HepG2 (cell line): ENCODE results near the gene METTL1. TPM values are rescaled to one million over a fixed set of nuclear protein-coding genes. Genes with fewer than 3 reads are reported as not detected.

Experiments used
- ATAC-seq: fragments of 200-7000 bp; cut with Tn5 transposase; 3 replicates; pipeline ENCODE4 v1.9.1; 2020; ENCODE audit warnings: mild to moderate bottlenecking, moderate library complexity
- BruUV-seq: library from RNA; stranded (reverse); fragments of 400-500 nt; replicated peaks from 2 replicates; lab custom pipeline; 2021; lab: Mats Ljungman, UMichigan
- CTCF ChIA-PET: fragments of 300-600 bp; formaldehyde crosslinking; extraction: SDS; loops from one replicate; lab custom pipeline; 2021; ENCODE audit warnings: low total read pairs, inconsistent platforms, low intra/inter-chr PET ratio; lab: Yijun Ruan, JAX
- POLR2A ChIA-PET: fragments of 350-600 bp; sonication (Branson Sonifier 250); formaldehyde crosslinking; loops from one replicate; lab custom pipeline; 2020; ENCODE audit warnings: antibody characterized with exemption, inconsistent platforms; lab: Yijun Ruan, JAX
- DNase-seq: peaks from one replicate; pipeline ENCODE4 v3.0.0-alpha.2; 2015; ENCODE audit warnings: low spot score
- FAIRE-seq: peaks from 3 replicates; lab custom pipeline; 2011; peaks lifted over from hg19 to GRCh38; lab: Jason Lieb, UNC
- H2AFZ ChIP-seq: one replicate; pipeline ENCODE4 v1.6.1; 2011; ENCODE audit warnings: low read length, inconsistent platforms
- H3K27ac ChIP-seq: fragments of 300-600 bp; 3 replicates; pipeline ENCODE4 v1.8.0; 2011; ENCODE audit warnings: mixed run types, mild to moderate bottlenecking, mixed read lengths, low read length, inconsistent platforms; ENCODE audit not compliant: insufficient read depth; ENCODE audit errors: extremely low read length
- H3K27me3 ChIP-seq, 2 experiments: fragments of 200-600 bp in 1 of 2; 2 replicates in 1 of 2; 3 replicates in 1 of 2; pipeline versions ENCODE4 v1.6.0 to v1.8.0; 2011; ENCODE audit warnings: low read length in 2 of 2, mild to moderate bottlenecking in 2 of 2, moderate library complexity in 2 of 2, inconsistent platforms in 1 of 2; ENCODE audit not compliant: insufficient read depth in 2 of 2, control insufficient read depth in 1 of 2
- H3K36me3 ChIP-seq, 2 experiments: fragments of 200-600 bp in 1 of 2; replicated peaks in 1 of 2; 2 replicates in 1 of 2; 3 replicates in 1 of 2; pipeline versions ENCODE4 v1.5.1 to v1.8.0; 2011; ENCODE audit warnings: low read length in 2 of 2, inconsistent platforms in 1 of 2; ENCODE audit not compliant: insufficient read depth in 2 of 2, control insufficient read depth in 1 of 2
- H3K4me1 ChIP-seq: 2 replicates; pipeline ENCODE4 v1.5.1; 2012; ENCODE audit warnings: low read length, inconsistent platforms; ENCODE audit not compliant: insufficient read depth
- H3K4me2 ChIP-seq: 2 replicates; pipeline ENCODE4 v1.6.0; 2011; ENCODE audit warnings: low read depth, low read length, inconsistent platforms
- H3K4me3 ChIP-seq, 3 experiments: fragments of 200-600 bp in 1 of 3; sonication (generic), shearing (Covaris generic) in 1 of 3; replicated peaks in 1 of 3; 2 replicates each; pipeline ENCODE4 v1.5.1; 2011 to 2016; ENCODE audit warnings: low read length in 3 of 3, inconsistent platforms in 2 of 3, low read depth in 2 of 3, mild to moderate bottlenecking in 2 of 3, control low read depth in 1 of 3, mixed read lengths in 1 of 3; ENCODE audit not compliant: insufficient read depth in 1 of 3
- H3K79me2 ChIP-seq: one replicate; pipeline ENCODE4 v1.6.1; 2011; ENCODE audit warnings: low read length, inconsistent platforms; ENCODE audit not compliant: insufficient read depth
- H3K9ac ChIP-seq: 2 replicates; pipeline ENCODE4 v1.6.0; 2011; ENCODE audit warnings: mild to moderate bottlenecking, low read depth, low read length, inconsistent platforms; ENCODE audit not compliant: insufficient read depth
- H3K9me3 ChIP-seq: 2 replicates; pipeline ENCODE4 v1.5.1; 2012; ENCODE audit warnings: mild to moderate bottlenecking, low read length
- H4K20me1 ChIP-seq: 2 replicates; pipeline ENCODE4 v1.6.0; 2011; ENCODE audit warnings: inconsistent platforms, mild to moderate bottlenecking, low read length, moderate library complexity; ENCODE audit not compliant: insufficient read depth
- AGO2 ChIP-seq: fragments of 200-400 bp; formaldehyde crosslinking; optimal IDR thresholded peaks from 2 replicates; pipeline ENCODE3; 2017; ENCODE audit warnings: mild to moderate bottlenecking, low read depth, low read length, moderate library complexity
- DR1 ChIP-seq: sonication (generic); formaldehyde crosslinking; IDR thresholded peaks from 2 replicates; pipeline ENCODE4 v1.8.0; 2021; ENCODE audit warnings: mild to moderate bottlenecking, missing genetic modification reagents, inconsistent platforms
- POLR2G ChIP-seq: fragments of 200-400 bp; formaldehyde crosslinking; IDR thresholded peaks from 2 replicates; pipeline ENCODE4 v1.6.1; 2018; ENCODE audit warnings: mild to moderate bottlenecking, low read depth, low read length, moderate library complexity
- SRSF4 ChIP-seq: fragments of 200-400 bp; formaldehyde crosslinking; IDR thresholded peaks from one replicate; pipeline ENCODE4 v1.6.1; 2018; ENCODE audit warnings: mild to moderate bottlenecking, low read depth, low read length, moderate library complexity; ENCODE audit not compliant: poor library complexity, severe bottlenecking
- ZBTB8A ChIP-seq: sonication (generic); formaldehyde crosslinking; IDR thresholded peaks from 2 replicates; pipeline ENCODE4 v1.4.0; 2020; ENCODE audit warnings: mild to moderate bottlenecking, low read depth, missing genetic modification reagents, borderline replicate concordance
- ZNF513 ChIP-seq: sonication (generic); formaldehyde crosslinking; conservative IDR thresholded peaks from 2 replicates; pipeline ENCODE4 v1.5.0; 2020; ENCODE audit warnings: missing genetic modification reagents
- ZNF687 ChIP-seq: sonication (generic); formaldehyde crosslinking; IDR thresholded peaks from 2 replicates; pipeline ENCODE4 v1.5.1; 2020; ENCODE audit warnings: mild to moderate bottlenecking, missing genetic modification reagents, moderate library complexity
- ZNF841 ChIP-seq: sonication (generic); formaldehyde crosslinking; IDR thresholded peaks from 2 replicates; pipeline ENCODE4 v1.8.1; 2023; ENCODE audit warnings: missing genetic modification reagents, borderline replicate concordance
- WGBS: methylation state at CpG from one replicate; pipeline ENCODE4 v1.1.6; 2017; ENCODE audit warnings: low lambda C conversion rate; 5-methylcytosine and 5-hydroxymethylcytosine counted together
- in situ Hi-C: cut with HindIII; loops from 2 replicates; pipeline ENCODE4 v1.10.0; 2017; ENCODE audit warnings: low pct_unique_long_range_greater_than_20kb; ENCODE audit not compliant: extremely low pct_ligation_motif_present
- intact Hi-C: fragments of 100-400 bp; cut with micrococcal nuclease; formaldehyde crosslinking; loops from one replicate; pipeline ENCODE4 v1.10.0; 2022; ENCODE audit not compliant: unreplicated experiment
- polyA plus RNA-seq, 8 experiments: library from polyadenylated mRNA; depleted of rRNA in 3 of 8; stranded (reverse) in 7 of 8; unstranded in 1 of 8; fragments of >200 nt; fragmentation: Illumina TruSeq in 4 of 8; extraction: Trizol in 4 of 8; gene quantifications; 2 replicates each; pipeline versions ENCODE4 v1.2.1 to v1.2.3, GENCODE V29; 2011 to 2016; ENCODE audit warnings: low read depth in 4 of 8, missing spikeins in 1 of 8, mixed read lengths in 1 of 8; ENCODE audit not compliant: insufficient read depth in 1 of 8
- total RNA-seq, 5 experiments: library from RNA; depleted of rRNA; stranded (reverse); fragments of >200 nt; fragmentation: Illumina TruSeq; extraction: Trizol; gene quantifications; 2 replicates each; pipeline ENCODE4 v1.2.3, GENCODE V29; 2016; ENCODE audit warnings: low read depth in 1 of 5
- TF ChIP-seq, protein P1 (sequence below): sonication (generic); formaldehyde crosslinking; IDR thresholded peaks from 2 replicates; pipeline ENCODE4 v1.8.0; 2022; ENCODE audit warnings: mild to moderate bottlenecking, missing genetic modification reagents, moderate library complexity

The METTL1 gene
- total and polyA plus RNA-seq, 2 of the 13 experiments (the other 11 are each of a cell fraction or from before 2014, with no cell fraction given), result 34.7 to 36.9 TPM

- Histone ChIP-seq H3K27me3 (peaks cover 0 to 2% of the 10 kb centered on the region in 2 experiments; a peak in 3 of 5 replicates), H3K9ac (no peak overlapping the region), H3K36me3 (peaks cover 4 to 18% of the 10 kb centered on the region in 2 experiments), H3K79me2 (no peaks in the 10 kb centered on the region), H4K20me1 (no peaks in the 10 kb centered on the region), H2AFZ (no peak overlapping the region), H3K27ac (no peak overlapping the region), H3K4me3 (no peak overlapping the region), H3K4me1 (peaks cover 5% of the 10 kb centered on the region; the same call in 1 of the 2 replicates), H3K9me3 (no peaks in the 10 kb centered on the region), H3K4me2 (no peak overlapping the region)
- ChIA-PET CTCF (no interaction called here), POLR2A (interaction anchor here (0.6 kb wide), 1 partner anchor 139 kb away, joined by 3 read pairs; no protein-coding TSS in a partner anchor)
- FAIRE-seq, result no peak
- intact Hi-C loops (no loop called here), in situ Hi-C loops (no loop called here)
- TF ChIP-seq SRSF4 (no peak), ZNF513 (CRISPR knock-in tag) (no peak), ZNF841 (CRISPR knock-in tag) (no peak), POLR2G (peak; percentile 37; the same call in 1 of the 2 replicates), ZBTB8A (no peak), DR1 (CRISPR knock-in tag) (no peak), ZNF687 (CRISPR knock-in tag) (0 out of 2 replicates have a peak, but pooled peaks have one; percentile 13), AGO2 (peak; percentile 25)
- TF ChIP-seq, protein P1, sequence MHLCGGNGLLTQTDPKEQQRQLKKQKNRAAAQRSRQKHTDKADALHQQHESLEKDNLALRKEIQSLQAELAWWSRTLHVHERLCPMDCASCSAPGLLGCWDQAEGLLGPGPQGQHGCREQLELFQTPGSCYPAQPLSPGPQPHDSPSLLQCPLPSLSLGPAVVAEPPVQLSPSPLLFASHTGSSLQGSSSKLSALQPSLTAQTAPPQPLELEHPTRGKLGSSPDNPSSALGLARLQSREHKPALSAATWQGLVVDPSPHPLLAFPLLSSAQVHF (CRISPR knock-in tag), result no peak
- DNase-seq, result no peak
- ATAC-seq, result no peak
- WGBS, result 78% methylated on average over 4 of the region's 12 CpGs
- BruUV-seq, result no TSS peak
Observed at GRCh38 chr12:57724003-57724935, 47.6 kb downstream of the METTL1 start.
